ENCODE data around the gene NF2. TPM values are rescaled to one million over a fixed set of nuclear protein-coding genes. Genes with fewer than 3 reads are reported as not detected.

The NF2 gene
- total RNA-seq, 1 experiment from 2014 or later: 190 TPM

DNA sequence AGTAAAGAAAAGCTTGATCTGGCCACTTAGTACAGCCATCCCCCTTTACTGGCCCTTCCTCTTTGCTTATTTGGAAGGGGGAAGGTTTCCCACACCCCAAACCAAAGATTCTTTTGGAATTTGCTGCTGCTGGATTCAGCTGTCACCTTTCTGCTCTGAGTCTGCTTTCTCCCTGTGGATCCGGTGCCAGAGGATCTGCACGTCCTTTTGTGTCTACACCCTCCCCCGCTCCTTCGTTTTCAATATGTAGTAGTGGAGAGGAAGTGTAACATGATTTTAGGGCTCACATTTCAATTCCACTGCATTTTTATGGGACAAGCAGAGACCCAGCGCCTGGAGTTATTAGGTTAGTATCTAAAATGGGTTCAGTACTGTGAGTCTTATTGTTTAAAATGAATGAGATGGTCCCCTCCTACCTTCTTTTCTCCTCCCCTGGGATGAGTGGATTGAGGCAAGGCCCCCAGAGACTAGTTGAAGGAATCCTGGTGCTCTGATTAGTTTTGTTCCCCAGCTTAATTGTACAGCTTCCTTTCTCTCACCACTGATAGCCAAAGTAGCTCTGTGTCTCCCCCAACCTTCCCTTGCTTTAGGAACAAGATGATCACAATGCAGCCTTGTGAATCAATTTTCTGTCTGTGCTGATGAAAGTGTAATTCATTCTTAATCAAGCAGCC, 85.9 kb downstream of the NF2 start:
- TF ChIP-seq SIN3A (IDR thresholded peaks at IDR 0.05; ENCODE audit: borderline replicate concordance, insufficient read depth, low read depth, low read length): no peak
- TF ChIP-seq, protein P1, sequence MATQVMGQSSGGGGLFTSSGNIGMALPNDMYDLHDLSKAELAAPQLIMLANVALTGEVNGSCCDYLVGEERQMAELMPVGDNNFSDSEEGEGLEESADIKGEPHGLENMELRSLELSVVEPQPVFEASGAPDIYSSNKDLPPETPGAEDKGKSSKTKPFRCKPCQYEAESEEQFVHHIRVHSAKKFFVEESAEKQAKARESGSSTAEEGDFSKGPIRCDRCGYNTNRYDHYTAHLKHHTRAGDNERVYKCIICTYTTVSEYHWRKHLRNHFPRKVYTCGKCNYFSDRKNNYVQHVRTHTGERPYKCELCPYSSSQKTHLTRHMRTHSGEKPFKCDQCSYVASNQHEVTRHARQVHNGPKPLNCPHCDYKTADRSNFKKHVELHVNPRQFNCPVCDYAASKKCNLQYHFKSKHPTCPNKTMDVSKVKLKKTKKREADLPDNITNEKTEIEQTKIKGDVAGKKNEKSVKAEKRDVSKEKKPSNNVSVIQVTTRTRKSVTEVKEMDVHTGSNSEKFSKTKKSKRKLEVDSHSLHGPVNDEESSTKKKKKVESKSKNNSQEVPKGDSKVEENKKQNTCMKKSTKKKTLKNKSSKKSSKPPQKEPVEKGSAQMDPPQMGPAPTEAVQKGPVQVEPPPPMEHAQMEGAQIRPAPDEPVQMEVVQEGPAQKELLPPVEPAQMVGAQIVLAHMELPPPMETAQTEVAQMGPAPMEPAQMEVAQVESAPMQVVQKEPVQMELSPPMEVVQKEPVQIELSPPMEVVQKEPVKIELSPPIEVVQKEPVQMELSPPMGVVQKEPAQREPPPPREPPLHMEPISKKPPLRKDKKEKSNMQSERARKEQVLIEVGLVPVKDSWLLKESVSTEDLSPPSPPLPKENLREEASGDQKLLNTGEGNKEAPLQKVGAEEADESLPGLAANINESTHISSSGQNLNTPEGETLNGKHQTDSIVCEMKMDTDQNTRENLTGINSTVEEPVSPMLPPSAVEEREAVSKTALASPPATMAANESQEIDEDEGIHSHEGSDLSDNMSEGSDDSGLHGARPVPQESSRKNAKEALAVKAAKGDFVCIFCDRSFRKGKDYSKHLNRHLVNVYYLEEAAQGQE (IDR thresholded peaks at IDR 0.05; ENCODE audit: insufficient read depth in 1 of 2, low read depth in 2 of 2, low read length in 1 of 2): no peak
- no peak for TF ChIP-seq TCF7L2 (IDR thresholded peaks at IDR 0.05; ENCODE audit: low read depth, low read length)
- no peak for TF ChIP-seq POLR2AphosphoS5 (IDR thresholded peaks at IDR 0.05; ENCODE audit: low read depth, low read length)
- TF ChIP-seq, protein P2, sequence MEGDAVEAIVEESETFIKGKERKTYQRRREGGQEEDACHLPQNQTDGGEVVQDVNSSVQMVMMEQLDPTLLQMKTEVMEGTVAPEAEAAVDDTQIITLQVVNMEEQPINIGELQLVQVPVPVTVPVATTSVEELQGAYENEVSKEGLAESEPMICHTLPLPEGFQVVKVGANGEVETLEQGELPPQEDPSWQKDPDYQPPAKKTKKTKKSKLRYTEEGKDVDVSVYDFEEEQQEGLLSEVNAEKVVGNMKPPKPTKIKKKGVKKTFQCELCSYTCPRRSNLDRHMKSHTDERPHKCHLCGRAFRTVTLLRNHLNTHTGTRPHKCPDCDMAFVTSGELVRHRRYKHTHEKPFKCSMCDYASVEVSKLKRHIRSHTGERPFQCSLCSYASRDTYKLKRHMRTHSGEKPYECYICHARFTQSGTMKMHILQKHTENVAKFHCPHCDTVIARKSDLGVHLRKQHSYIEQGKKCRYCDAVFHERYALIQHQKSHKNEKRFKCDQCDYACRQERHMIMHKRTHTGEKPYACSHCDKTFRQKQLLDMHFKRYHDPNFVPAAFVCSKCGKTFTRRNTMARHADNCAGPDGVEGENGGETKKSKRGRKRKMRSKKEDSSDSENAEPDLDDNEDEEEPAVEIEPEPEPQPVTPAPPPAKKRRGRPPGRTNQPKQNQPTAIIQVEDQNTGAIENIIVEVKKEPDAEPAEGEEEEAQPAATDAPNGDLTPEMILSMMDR (IDR thresholded peaks at IDR 0.05): no peak
- Histone ChIP-seq H3K27ac (ENCODE audit: low read length) (no peak overlapping the region), H3K4me3 (ENCODE audit: low read depth in 2 of 2, low read length in 2 of 2) (no peak overlapping the region), H3K4me1 (ENCODE audit: control insufficient read depth, insufficient read depth, low read length) (no peaks in the 10 kb centered on the region; the same call in 1 of the 2 replicates), H3K9me3 (ENCODE audit: control insufficient read depth, insufficient read depth, low read depth, low read length) (no peaks in the 10 kb centered on the region), H3K27me3 (ENCODE audit: control insufficient read depth, insufficient read depth, low read length) (no peaks in the 10 kb centered on the region), H3K36me3 (ENCODE audit: control insufficient read depth, insufficient read depth, low read length) (peaks cover under 1% of the 10 kb centered on the region; the same call in 1 of the 2 replicates)
- DNase-seq (ENCODE audit: low read depth, low spot score) (no peak), ATAC-seq (no peak)
- no TSS peak for BruUV-seq (replicated peaks)
- intact Hi-C loops (cut with micrococcal nuclease; ENCODE audit: unreplicated experiment) (no loop called here), in situ Hi-C loops (cut with HindIII; ENCODE audit: low pct_unique_long_range_greater_than_20kb, low sequenced_read_pairs) (no loop called here)
- ChIA-PET CTCF (interaction anchor here (0.6 to 0.7 kb wide), 2 partner anchors 159 to 399 kb away, joined by 3 to 11 read pairs; no protein-coding TSS in a partner anchor), POLR2A (interaction anchor here (0.6 kb wide), 1 partner anchor 12 kb away, joined by 5 read pairs; no protein-coding TSS in a partner anchor)

DNA sequence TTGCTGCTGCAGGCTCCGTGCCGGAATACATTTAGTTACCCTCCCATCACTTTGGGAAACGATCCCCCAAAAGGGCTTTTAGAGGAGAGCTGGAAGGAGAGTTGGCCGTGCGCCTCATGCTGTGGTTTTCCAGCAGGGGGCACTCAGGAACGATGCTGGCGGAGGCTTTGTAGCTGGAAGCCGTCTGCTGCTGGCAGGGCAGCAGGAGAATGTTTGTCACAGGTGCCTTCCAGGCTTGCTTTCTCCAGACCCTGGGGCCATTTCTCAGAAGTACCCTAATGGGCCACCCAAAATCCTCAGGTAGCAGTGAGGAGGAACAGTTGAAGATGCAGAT, 86.4 kb downstream of the NF2 start:
- Histone ChIP-seq H3K9me3 (ENCODE audit: control insufficient read depth, insufficient read depth, low read depth, low read length) (no peaks in the 10 kb centered on the region), H3K4me1 (ENCODE audit: control insufficient read depth, insufficient read depth, low read length) (no peaks in the 10 kb centered on the region; the same call in 1 of the 2 replicates), H3K36me3 (ENCODE audit: control insufficient read depth, insufficient read depth, low read length) (no peaks in the 10 kb centered on the region; the same call in 1 of the 2 replicates), H3K27ac (ENCODE audit: low read length) (no peak overlapping the region), H3K4me3 (ENCODE audit: low read depth in 2 of 2, low read length in 2 of 2) (no peak overlapping the region), H3K27me3 (ENCODE audit: control insufficient read depth, insufficient read depth, low read length) (no peaks in the 10 kb centered on the region)
- BruUV-seq (replicated peaks): no TSS peak
- ChIA-PET POLR2A (interaction anchor here (0.6 kb wide), 1 partner anchor 12 kb away, joined by 5 read pairs; no protein-coding TSS in a partner anchor), CTCF (interaction anchor here (0.6 to 0.9 kb wide), 3 partner anchors 24 to 160 kb away, joined by 3 to 6 read pairs (median 3); no protein-coding TSS in a partner anchor)
- no peak for TF ChIP-seq SIN3A (IDR thresholded peaks at IDR 0.05; ENCODE audit: borderline replicate concordance, insufficient read depth, low read depth, low read length)
- TF ChIP-seq TCF7L2 (IDR thresholded peaks at IDR 0.05; ENCODE audit: low read depth, low read length): 0 out of 2 replicates have a peak, but pooled peaks have one; percentile 23
- no peak for TF ChIP-seq POLR2AphosphoS5 (IDR thresholded peaks at IDR 0.05; ENCODE audit: low read depth, low read length)
- ATAC-seq (no peak), DNase-seq (ENCODE audit: low read depth, low spot score) (no peak)
- intact Hi-C loops (cut with micrococcal nuclease; ENCODE audit: unreplicated experiment): no loop called here
- in situ Hi-C loops (cut with HindIII; ENCODE audit: low pct_unique_long_range_greater_than_20kb, low sequenced_read_pairs): no loop called here

DNA sequence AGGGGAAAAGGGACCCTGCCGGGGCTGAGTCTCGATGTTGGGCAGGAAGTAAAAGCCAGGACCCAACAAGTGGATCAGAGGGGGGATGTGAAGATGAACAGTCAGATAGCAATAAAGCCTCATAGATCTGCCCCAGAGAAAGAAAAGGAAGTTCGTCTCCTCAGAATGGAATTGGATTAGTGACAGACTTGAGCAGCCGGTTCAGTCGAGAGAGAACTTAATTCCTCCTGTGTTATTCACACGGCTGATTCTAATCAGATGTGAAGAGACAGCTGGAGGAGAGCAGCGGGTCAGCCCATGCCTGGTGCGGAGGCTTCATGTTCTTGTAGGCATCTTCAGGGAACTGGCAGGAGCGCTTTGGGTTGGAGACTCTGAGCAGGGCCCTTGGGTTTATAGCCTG, 87.0 kb downstream of the NF2 start:
- H3K9me3 ChIP-seq (ENCODE audit: control insufficient read depth, insufficient read depth, low read depth, low read length): no peaks in the 10 kb centered on the region
- DNase-seq (ENCODE audit: low read depth, low spot score) (no peak), ATAC-seq (no peak)
- no peaks in the 10 kb centered on the region for H3K27me3 ChIP-seq (ENCODE audit: control insufficient read depth, insufficient read depth, low read length)
- intact Hi-C loops (cut with micrococcal nuclease; ENCODE audit: unreplicated experiment): no loop called here
- no TSS peak for BruUV-seq (replicated peaks)
- H3K4me3 ChIP-seq (ENCODE audit: low read depth in 2 of 2, low read length in 2 of 2): no peak overlapping the region
- in situ Hi-C loops (cut with HindIII; ENCODE audit: low pct_unique_long_range_greater_than_20kb, low sequenced_read_pairs): no loop called here
- no peaks in the 10 kb centered on the region; the same call in 1 of the 2 replicates for H3K36me3 ChIP-seq (ENCODE audit: control insufficient read depth, insufficient read depth, low read length)
- H3K4me1 ChIP-seq (ENCODE audit: control insufficient read depth, insufficient read depth, low read length): no peaks in the 10 kb centered on the region; the same call in 1 of the 2 replicates
- CTCF ChIA-PET: interaction anchor here (0.6 to 0.9 kb wide), 2 partner anchors 25 to 38 kb away, joined by 3 to 6 read pairs; no protein-coding TSS in a partner anchor
- TF ChIP-seq TCF7L2 (IDR thresholded peaks at IDR 0.05; ENCODE audit: low read depth, low read length) (no peak), SIN3A (IDR thresholded peaks at IDR 0.05; ENCODE audit: borderline replicate concordance, insufficient read depth, low read depth, low read length) (no peak), POLR2AphosphoS5 (IDR thresholded peaks at IDR 0.05; ENCODE audit: low read depth, low read length) (no peak)
- TF ChIP-seq, protein P2 (IDR thresholded peaks at IDR 0.05): no peak
- TF ChIP-seq, protein P1 (IDR thresholded peaks at IDR 0.05; ENCODE audit: insufficient read depth in 1 of 2, low read depth in 2 of 2, low read length in 1 of 2): no peak
- H3K27ac ChIP-seq (ENCODE audit: low read length): no peak overlapping the region
- POLR2A ChIA-PET: no interaction called here
